GM18526 (cell line): ENCODE results near the gene LAPTM5.
A peak's percentile ranks its signal among the peaks of the same experiment; 100 is the strongest.

Source experiments
- POLR2A ChIP-seq: IDR thresholded peaks from 3 replicates; pipeline ENCODE4 v1.6.1; 2011; ENCODE audit not compliant: insufficient read length; ENCODE audit errors: extremely low read depth

Gene LAPTM5

DNA sequence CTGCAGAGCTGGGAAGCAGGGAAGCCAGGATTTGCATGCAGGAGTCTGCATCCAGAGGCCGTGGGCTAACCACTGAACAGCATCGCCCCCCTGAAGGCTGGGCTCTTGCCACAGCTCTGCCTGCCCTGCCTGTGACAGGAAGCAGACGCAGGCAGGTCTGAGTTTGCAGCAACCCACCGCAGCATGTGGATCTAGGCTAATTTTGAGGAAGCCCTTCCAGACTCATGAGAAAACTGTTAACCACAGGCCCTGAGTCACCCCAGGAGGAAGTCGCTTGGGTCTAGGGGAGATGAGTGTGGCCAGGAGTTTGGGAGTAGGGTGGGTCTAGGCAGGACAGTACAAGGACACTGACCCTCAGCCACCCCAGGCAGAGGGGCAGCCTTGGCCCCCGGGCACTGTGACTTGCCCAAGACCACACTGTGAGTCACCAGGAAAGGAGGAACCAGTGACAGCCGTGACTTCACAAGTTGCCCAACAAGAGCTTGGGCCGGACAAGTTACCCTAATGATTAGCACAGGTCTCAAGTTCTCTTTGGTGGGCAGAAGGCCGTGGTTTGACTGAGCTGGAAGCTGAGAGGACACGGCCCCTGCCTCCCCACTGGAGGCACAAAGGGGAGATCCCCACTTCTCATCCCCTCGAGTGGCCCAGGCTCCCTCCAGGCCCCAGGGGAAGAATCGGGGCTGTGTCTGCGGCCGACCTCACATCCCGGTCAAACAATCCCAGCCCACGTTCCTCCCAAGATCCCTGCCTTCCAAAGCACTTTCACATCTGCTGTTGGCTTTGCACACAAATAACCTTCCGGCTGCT, 826 bp downstream of the LAPTM5 start:
- peak; percentile 32 for TF ChIP-seq POLR2A

DNA sequence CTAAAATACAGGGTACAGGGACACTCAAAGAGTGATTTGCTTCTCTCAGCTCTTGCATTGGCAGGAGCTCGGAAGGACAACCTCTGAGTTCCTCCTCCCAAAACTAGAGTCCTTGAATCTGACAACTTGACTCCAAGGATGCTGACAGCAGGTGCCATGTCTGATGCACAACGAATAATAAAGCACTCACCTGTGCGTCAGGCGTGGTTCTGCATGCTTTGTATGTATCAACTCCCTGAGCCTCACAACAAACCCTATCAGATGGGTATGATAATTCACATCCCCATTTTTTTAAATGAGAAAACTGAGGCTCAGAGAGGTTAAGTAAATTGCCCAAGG, 1.4 kb downstream of the LAPTM5 start:
- no peak for TF ChIP-seq POLR2A

DNA sequence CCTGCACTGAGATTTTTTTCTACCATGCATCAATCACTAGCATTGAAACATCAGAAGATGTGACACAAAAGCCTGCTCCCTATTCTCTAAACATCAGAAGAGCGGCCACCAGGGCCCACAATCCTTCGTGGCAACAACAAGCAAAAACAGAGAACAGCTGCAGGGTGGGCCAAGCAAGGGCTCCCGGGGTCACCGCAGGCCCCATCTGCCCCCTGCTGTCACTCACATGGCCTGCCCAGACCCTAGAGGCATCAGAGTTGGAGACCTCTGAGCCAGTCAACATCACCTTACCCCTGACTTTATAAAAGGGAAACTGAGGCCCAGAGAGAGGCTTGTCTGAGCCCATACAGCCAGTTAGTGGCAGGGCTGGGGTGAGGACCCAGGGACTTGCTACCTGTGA, 1.8 kb downstream of the LAPTM5 start:
- TF ChIP-seq POLR2A, result no peak

DNA sequence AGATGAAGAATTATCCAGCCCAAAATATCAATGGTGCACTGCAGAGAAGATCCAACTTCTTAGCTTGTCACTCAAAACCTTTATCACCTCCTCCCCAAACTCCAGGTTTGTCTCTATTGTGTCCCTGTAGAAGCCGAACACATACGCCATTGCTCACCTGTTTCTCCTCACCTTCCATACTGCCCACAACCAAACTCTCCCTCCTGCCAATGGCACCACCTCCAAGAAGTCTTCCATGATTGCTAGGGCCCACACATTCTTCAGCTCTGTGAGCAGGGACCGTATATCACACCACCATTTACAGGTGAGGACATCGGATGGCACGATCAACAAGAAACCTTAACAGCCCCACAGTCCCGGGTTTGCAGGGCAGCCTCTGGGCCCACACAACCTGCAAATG, 2.2 kb downstream of the LAPTM5 start:
- TF ChIP-seq POLR2A, result no peak

DNA sequence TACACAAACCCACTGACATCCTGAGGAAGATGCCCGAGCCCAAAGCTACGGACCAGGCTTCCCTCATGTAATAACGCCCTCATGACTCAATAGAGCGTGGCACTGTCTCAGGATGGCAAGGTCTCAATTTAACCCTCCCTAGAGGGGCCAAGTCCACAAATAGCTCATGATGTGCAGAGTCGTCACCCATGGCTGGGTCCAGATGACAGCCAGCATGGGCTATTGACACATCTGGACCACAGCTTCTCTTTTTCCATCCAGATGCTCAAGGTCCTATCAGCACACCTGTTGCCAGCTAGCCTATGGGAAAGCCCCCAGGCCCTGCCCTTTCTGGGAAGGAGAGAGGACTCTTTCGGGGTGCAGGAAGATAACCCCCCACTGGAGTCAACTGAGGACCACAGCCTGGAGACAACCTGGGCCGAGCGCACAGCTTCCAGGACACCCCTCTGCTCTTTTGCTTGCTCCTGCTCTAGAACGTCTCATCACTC, 2.8 kb downstream of the LAPTM5 start:
- TF ChIP-seq POLR2A, result peak; percentile 47

- TF ChIP-seq POLR2A, result peak; percentile 42
These were observed 3.9 kb downstream of the LAPTM5 start for GRCh38 chr1:30753660-30754123.

GRCh38 chr1:30753118-30753517, 4.5 kb downstream of the LAPTM5 start:
- no peak for TF ChIP-seq POLR2A

DNA sequence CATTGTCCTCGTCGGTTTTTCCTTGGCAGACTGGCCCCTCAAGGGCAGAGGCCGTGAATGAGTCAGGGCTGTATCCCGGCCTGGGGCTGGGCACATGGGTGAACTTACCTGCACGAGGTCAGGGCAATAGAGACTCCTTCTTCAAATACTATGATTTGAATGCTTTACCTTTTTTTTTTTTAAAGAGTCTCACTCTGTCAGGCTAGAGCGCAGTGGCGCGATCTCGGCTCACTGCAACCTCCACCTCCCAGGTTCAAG, 5.0 kb downstream of the LAPTM5 start:
- no peak for TF ChIP-seq POLR2A

- TF ChIP-seq POLR2A, result no peak
These were observed 5.5 kb downstream of the LAPTM5 start for GRCh38 chr1:30751830-30752650.

GRCh38 chr1:30750731-30751291, 6.8 kb downstream of the LAPTM5 start:
- TF ChIP-seq POLR2A, result peak; percentile 47

DNA sequence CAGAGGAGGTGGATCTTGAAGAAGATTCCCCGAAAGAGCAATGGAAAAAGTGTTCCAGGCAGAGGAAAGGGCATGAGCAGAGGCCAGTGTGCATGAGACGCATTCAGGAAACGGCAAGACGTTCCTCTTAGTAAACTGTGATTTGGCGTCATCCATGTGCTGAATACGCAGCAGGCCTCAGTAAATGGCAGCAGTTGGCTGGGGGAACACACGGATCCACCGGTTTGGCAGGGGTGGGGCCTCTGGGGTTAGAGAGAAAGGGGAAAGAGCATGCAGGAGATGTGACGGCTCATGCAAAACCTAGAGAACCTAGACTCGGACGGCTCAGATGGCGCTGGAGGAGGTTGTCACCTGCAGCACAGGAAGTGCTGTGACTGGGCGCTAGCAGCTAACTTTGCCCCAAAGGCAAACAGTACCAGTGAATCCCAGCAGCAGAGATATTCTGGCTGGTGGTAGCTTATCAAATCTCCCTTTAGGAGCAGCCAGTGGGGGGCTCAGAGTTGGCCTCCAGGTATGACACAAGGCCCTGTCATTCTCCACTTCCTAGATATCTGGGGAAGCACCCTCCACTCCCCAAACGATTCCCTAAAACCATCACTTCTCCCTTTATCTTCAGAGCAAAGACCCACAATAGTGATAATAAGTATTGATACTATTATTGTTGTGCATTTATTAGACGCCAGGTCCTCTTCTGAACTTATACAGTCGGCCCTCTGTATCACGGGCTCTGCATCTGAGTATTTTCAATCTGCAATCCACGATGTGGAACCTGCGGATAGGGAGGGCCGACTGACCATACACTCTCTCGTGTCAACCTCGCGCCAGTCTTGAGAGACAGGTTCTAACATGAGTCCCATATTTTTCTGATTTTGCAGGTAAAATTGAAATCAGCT, 7.6 kb downstream of the LAPTM5 start:
- peak; percentile 42 for TF ChIP-seq POLR2A

DNA sequence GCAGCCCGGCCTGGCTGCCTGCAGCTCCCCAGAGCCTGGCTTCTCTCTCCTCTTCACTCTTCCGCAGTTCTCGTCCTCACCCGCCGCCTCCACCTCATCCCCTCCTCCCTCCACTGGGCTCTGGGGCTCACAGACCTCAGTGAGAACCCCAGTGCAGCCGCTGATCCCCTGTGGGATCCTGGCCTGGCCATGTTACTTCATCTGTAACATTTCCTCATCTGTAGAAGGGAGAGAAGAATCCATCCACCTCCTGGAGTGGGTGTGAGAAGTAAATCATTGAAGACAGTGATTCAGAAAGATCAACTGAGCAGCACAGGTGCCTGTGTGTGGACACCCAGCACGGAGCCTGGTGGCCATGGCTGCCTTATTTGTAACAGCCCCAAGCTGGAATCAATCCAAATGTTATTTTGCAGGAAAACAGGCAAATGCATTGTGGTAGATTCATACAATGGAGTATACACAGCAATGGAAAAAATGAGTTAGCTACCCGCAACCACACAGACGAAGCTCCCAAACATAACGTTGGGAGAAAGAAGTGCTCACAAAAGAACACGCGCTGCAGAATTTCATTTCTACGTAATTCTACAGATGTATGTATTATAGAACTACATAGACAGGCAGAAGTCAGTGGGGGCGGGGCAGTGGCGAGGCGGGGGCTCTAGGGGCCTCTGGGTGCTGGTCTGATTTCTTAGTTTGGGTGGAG, 8.7 kb downstream of the LAPTM5 start:
- TF ChIP-seq POLR2A, result peak; percentile 41

- TF ChIP-seq POLR2A, result peak; percentile 10
These were observed 9.4 kb downstream of the LAPTM5 start for GRCh38 chr1:30748098-30748698.
